Measurements from ENCODE around the gene SIGLEC11.
"Not testable (repeated sequence)": the region's sequence is repeated elsewhere in the genome, so short reads cannot be mapped to it uniquely, and the experiment has no call there.

SIGLEC11 gene

DNA sequence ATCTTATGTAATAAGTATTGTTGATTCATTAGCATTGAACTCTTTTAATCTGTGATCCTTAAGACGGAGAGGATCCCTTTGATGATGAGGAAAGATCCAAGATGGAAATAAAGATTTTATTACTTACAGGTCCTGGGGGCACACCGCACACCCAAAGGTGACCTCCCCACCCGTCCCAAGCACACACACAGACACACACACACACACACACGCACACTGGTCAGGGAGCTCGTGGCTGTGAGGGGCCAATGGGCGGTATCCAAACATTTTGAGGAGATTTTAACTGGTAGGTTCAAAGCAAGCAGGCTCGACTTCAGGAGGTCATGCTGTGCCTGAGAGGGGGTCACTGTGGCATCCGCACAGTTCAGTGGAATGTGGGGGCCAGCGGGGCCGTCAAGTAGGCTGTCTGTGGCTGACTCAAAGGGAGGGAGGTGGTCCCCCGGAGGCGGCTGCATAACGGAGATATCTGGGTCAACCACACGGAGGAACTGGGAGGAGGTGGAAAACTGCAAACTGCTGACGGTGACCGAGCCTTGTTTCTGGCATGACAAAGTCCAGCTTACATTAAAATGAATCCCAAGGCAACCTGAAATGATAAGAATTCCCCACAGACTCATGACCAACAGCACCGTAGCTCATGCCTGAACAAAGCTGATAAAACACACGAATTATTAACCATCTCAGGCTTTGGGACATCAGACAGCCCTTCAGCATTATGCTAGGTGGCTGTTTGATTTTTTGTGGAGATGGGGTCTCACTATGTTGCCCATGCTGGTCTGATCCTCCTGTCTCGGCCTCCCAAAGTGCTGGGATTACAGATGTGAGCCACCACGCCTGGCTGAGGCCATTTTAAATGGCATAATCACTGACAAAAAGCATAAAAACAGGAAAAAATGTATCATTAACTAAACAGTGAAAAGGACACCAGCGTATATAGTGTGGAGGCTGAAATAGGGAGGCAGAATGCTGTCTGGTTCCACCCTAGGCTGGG lies 20.9 kb upstream of the SIGLEC11 start:
- no peak for DNase-seq (ENCODE audit: low read depth)

DNA sequence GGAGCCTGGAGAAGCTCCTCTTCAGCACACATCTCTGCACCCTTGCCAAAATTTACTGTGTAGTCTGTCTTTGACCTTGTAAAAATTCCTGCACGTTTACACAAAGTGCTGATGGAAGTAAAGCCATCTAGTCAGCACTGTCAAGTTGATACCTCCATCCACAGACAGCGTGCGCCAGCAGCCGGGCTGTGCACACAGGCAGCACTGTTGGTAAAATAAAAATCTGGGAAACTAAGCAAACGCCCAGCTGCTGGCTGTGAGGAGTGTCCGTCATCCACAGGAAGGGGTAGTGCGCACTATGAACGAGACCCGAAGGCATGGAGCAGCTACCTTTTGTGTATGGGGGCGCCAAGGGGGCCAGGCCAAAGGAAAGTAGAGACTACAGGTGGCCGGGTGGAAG lies 17.4 kb upstream of the SIGLEC11 start:
- no peak for DNase-seq (ENCODE audit: low read depth)

DNA sequence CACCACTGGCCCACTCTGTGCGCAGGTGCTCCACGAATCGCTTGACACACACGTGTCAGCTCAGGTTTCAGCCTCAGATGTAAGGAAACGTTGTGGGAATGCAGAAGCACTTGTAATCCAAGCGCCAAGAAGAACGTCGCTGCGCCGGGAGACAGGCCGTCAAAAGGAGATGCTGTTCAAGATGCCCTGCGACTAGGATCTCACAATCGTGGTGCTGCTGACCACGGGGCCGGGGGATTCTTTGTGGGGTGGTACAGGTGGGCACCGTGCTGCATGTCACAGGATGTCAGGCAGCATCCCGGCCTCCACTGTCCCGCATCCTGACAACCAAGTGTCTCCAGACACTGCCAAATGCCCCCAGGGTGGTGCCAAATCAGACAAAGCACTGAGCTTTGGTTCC lies 16.9 kb upstream of the SIGLEC11 start:
- no peak for DNase-seq (ENCODE audit: low read depth)

DNA sequence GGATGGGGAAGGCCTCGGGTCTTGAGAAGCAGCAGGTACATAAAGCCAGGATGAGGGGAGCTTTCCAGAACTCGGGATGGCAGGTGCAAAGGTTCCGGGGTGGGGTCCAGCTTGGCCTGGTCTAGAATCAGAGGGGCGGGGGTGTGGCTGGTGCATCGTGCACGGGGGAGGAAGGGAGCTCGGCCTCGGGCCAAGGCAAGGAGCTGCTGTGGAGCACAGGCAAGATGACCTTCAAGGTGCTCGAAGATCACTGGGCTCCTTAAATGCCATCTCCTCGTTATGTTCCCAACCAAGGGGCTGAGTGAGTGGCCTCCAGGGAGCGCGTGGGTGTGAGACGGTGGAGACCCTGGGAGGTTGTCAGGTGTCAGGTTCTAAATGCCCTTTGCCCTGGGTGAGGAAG lies 16.1 kb upstream of the SIGLEC11 start:
- DNase-seq (ENCODE audit: low read depth): no peak

DNA sequence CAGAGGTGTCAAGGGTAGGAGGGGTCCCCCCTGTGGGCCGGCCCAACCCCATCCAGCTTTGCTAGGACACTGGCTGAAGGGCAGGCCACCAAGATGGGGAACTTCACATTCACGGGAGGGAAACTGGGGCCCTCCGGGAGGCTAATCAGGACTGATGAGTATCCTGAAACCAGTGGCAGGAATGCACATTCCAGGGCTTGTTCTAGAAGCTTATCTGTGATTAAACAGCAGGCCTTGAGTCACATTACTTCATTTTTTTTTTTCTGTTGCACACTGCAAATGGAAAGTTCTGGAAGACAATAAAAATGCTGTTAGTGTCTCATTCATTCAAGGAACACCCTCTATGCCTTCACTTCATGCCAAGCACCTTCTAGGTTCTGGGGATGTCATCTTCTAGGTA lies 15.5 kb upstream of the SIGLEC11 start:
- no peak for DNase-seq (ENCODE audit: low read depth)

DNA sequence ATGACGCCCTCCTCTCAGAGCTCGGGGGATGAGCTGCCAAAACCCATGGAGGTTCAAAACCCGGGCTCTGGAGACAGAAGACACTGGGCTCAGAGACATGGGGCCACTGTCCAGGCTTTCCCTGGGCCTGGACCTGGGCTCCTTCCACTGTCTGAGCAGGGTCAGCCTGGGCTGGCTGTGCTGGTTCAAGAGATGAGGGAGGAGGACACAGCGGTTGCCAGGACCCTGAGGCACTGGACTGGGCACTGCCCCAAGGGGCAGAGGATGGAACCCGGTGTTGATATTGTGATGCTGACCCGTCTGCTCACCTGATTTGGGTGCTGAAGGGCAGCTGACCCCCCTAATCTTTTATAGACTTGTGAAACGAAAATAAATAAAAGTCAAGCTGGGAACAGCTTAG lies 14.1 kb upstream of the SIGLEC11 start:
- DNase-seq (ENCODE audit: low read depth): no peak

DNA sequence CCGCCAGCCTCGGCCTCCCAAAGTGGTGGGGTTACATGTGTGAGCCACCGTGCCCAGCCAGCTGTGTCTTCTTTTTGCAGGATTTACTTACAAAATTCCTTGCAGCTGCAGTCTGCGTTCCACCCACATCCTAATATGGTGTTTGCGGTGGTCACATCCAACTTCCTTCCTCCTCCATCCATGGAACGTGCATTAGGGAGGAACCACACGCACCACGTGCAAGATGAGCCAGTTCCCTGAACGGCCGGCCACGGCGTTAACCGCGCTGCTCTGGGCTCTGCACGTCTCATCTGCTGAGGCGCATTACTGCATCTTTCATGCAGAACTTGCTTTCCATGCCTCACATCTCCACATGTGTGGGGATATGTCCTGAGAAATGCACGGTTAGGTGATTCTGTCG lies 13.0 kb upstream of the SIGLEC11 start:
- DNase-seq (ENCODE audit: low read depth): no peak

DNA sequence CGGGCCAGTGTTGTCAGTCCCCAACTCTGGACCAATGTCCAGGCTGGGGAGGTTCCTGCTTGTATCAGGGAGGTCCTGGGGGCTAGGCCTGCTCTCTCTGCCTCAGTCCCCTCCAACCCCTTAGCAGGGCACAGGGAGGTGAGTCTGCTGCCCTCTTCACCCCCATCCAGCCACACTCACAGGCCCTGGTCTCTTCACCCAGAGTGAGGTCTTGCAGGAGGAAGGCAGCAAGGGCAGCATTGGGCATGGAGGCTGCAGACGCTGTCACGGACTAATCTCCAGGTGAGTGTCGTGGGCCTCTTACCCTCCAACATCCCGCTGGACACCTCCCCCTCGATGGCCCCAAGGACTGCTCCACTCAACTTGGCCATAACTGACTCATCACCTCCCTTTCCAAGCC lies 11.9 kb upstream of the SIGLEC11 start:
- DNase-seq (ENCODE audit: low read depth): no peak

DNA sequence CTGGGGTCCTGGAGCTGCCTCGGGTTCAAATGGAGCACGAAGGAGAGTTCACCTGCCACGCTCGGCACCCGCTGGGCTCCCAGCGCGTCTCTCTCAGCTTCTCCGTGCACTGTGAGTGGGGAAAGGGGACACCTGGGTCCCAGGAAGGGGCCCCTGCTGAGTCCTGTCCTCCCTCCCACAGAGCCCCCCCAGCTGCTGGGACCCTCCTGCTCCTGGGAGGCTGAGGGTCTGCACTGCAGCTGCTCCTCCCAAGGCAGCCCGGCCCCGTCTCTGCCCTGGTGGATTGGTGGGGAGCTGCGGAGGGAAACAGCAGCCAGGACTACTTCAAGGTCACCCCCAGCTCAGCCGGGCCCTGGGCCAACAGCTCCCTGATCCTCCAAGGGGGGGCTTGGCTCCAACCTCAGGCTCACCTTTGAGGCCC lies 11.0 kb upstream of the SIGLEC11 start:
- DNase-seq (ENCODE audit: low read depth): no peak

GRCh38 chr19:49969355-49969754 lies 8.4 kb upstream of the SIGLEC11 start:
- DNase-seq (ENCODE audit: low read depth): not testable (repeated sequence)

- no peak for DNase-seq (ENCODE audit: low read depth)
Observed at GRCh38 chr19:49968279-49968922, 7.4 kb upstream of the SIGLEC11 start.

GRCh38 chr19:49959892-49960291 lies 1.1 kb downstream of the SIGLEC11 start:
- DNase-seq (ENCODE audit: low read depth): not testable (repeated sequence)

GRCh38 chr19:49958596-49958995 lies 2.4 kb downstream of the SIGLEC11 start:
- DNase-seq (ENCODE audit: low read depth): not testable (repeated sequence)

- not testable (repeated sequence) for DNase-seq (ENCODE audit: low read depth)
Observed at GRCh38 chr19:49958144-49958543, 2.8 kb downstream of the SIGLEC11 start.

DNA sequence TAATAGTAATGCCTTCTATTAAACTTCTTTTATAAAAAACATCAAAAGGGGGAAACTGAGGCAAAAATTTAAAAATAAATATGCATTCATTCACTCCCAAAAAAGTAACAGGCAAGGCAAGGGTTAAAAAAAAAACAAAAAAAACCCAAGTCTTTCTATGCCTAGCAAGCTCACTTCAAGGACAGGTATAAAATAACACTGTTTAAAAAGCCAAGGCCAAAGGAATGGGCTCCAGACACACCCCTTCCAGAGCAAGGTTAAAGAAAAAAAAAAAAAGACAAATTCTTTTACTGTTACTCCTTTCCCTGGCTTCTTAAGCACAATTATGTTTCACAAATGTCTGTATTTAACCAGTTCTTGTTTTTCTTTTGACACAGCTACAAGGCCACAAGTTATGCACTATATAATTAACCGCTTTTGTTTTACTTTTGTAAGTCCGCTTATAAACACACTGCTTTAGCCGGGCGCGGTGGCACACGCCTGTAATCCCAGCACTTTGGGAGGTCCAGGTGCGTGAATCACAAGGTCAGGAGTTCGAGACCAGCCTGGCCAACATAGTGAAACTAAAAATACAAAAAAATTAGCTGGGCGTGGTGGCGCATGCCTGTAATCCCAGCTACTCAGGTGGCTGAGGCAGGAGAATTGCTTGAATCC lies 3.6 kb downstream of the SIGLEC11 start:
- no peak for DNase-seq (ENCODE audit: low read depth)

GRCh38 chr19:49956115-49956495 lies 4.9 kb downstream of the SIGLEC11 start:
- no peak for DNase-seq (ENCODE audit: low read depth)

DNA sequence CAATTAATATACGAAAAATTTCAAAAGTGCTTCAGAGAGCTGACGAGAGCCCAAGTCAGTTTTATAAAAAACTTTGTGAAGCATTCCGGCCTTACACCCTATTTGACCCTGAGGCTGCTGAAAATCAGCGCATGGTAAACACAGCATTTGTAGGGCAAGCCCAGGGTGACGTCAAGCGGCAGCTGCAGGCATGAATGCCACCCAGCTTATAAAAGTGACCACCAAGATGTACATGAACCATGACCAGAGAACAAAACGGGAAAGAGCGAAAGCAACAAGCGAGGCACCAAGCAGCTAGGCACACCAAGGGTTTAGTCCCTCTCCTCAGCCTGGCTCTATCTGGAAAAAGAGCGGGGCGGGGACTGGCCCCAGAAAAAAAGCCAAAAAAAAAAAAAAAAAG lies 6.0 kb downstream of the SIGLEC11 start:
- no peak for DNase-seq (ENCODE audit: low read depth)

DNA sequence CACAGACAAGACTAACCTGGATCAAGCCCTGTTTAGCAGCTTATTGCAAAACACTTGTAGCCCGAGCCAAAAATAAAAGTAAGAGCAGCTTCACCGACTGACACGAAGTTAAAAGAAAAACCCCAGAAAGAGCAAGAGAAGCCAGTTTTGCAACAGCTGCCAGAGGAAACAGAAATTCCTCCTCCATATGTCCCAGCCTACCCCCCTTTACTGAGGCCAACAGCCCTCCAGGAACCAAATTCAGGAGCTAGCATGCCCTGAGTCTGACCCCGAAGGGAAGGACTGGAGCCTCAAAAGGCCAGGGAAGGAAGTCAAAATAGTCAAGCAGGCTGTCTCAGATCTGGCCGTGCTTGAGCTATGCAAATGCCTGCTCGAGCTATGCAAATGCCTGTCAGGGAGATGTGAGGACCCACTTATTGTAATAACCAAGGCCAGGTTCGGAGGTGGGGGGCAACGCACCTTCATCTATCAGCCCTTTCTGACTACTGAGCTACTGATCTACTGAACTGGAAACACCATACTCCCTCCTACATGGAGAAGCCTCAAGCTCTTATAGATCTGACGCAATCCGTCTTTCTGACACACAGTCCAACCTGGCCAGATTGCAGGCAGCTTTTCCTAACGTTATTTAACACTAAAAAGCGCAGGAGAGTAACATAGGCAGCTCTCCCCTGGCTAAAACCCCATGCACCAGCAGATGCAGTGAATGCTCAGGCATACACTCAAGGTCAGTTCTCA lies 6.7 kb downstream of the SIGLEC11 start:
- no peak for DNase-seq (ENCODE audit: low read depth)

DNA sequence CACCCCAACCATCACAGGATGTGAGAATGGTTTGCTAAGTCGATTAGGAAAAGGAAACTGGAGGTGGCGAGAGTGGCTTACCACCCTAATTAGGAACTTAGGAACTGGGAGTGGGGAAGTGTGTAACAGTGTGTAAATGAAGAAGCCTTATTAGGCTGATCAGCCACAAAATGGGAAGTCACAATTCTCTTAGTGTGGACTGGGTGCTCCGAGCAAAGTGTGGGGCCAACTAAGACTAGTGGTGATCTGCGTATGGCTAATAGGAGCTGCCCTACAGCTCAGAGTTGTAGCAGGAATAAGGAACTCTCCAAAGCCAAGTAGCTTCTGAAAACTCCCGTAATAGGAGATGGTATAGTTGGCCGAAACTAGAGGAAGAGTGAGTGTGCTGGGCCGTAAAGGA lies 7.6 kb downstream of the SIGLEC11 start:
- DNase-seq (ENCODE audit: low read depth): no peak

DNA sequence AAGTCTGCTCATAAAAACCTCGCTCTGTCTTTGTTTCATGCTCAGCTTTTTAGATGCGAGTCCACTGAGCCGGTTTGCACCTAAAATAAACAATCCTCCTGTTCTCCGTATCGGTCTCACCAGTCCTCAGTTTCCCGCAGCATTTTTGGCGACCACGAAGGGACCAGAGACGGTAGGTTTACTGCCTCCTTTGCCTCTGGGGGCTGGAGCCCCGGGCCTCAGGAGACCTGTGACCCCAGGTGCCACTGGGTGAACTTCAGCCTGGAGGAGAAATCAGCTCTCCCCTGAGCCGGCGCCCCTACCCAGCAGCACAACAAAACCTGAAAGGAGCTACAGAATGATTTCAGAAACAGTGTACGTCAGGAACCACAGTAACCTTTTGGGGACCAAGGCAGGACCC lies 8.1 kb downstream of the SIGLEC11 start:
- DNase-seq (ENCODE audit: low read depth): no peak

DNA sequence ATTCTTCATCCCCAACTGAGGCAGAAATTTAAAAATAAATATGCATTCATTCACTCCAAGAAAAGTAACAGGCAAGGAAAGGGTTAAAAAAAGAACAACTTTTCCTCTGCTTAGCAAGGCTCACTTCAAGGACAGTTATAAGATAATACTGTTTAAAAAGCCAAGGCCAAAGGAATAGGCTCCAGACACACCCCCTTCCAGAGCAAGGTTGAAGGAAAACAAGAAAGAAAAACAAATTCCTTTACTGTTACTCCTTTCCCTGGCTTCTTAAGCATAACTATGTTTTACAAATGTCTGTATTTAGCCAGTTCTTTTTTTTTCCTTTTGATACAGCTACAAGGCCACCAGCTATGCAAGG lies 8.5 kb downstream of the SIGLEC11 start:
- no peak for DNase-seq (ENCODE audit: low read depth)

- DNase-seq (ENCODE audit: low read depth): no peak
Observed at GRCh38 chr19:49951806-49952478, 9.0 kb downstream of the SIGLEC11 start.
